M059J (cell line): ENCODE results near the gene AQR. TPM values are rescaled to one million over a fixed set of nuclear protein-coding genes. Genes with fewer than 3 reads are reported as not detected.
"Not testable (repeated sequence)": the region's sequence is repeated elsewhere in the genome, so short reads cannot be mapped to it uniquely, and the experiment has no call there.

Experiments used
- DNase-seq: peaks from one replicate; pipeline ENCODE4 v3.0.0-alpha.2; 2012; ENCODE audit warnings: low read depth
- total RNA-seq: library from RNA; depleted of rRNA; stranded (reverse); fragments of >200 nt; shearing (Covaris generic); gene quantifications from 2 replicates; pipeline ENCODE4 v1.2.3, GENCODE V29; 2014

The AQR gene
- total RNA-seq, 1 experiment from 2014 or later: 19.7 TPM

GRCh38 chr15:34953851-34954250 lies 15.7 kb downstream of the AQR start:
- DNase-seq: no peak

GRCh38 chr15:34952481-34952880 lies 17.1 kb downstream of the AQR start:
- no peak for DNase-seq

- no peak for DNase-seq
Observed at GRCh38 chr15:34951993-34952392, 17.5 kb downstream of the AQR start.

- DNase-seq: no peak
Observed at GRCh38 chr15:34944936-34945335, 24.6 kb downstream of the AQR start.

- DNase-seq: no peak
Observed at GRCh38 chr15:34943711-34944110, 25.8 kb downstream of the AQR start.

- not testable (repeated sequence) for DNase-seq
Observed at GRCh38 chr15:34943264-34943663, 26.3 kb downstream of the AQR start.

- DNase-seq: no peak
Observed at GRCh38 chr15:34942363-34942762, 27.2 kb downstream of the AQR start.

GRCh38 chr15:34941831-34942230 lies 27.7 kb downstream of the AQR start:
- DNase-seq: no peak

GRCh38 chr15:34941185-34941698 lies 28.3 kb downstream of the AQR start:
- no peak for DNase-seq

GRCh38 chr15:34933432-34933975 lies 36.0 kb downstream of the AQR start:
- DNase-seq: no peak

- DNase-seq: not testable (repeated sequence)
Observed at GRCh38 chr15:34928349-34928748, 41.2 kb downstream of the AQR start.

GRCh38 chr15:34927726-34928125 lies 41.8 kb downstream of the AQR start:
- DNase-seq: peak; percentile 3

GRCh38 chr15:34914317-34914716 lies 55.2 kb downstream of the AQR start:
- DNase-seq: no peak

GRCh38 chr15:34905047-34905446 lies 64.5 kb downstream of the AQR start:
- DNase-seq: no peak

- DNase-seq: no peak
Observed at GRCh38 chr15:34904527-34904926, 65.0 kb downstream of the AQR start.

GRCh38 chr15:34900748-34901147 lies 68.8 kb downstream of the AQR start:
- DNase-seq: no peak

GRCh38 chr15:34896183-34896582 lies 73.4 kb downstream of the AQR start:
- no peak for DNase-seq

GRCh38 chr15:34893967-34894366 lies 75.6 kb downstream of the AQR start:
- DNase-seq: no peak

- DNase-seq: no peak
Observed at GRCh38 chr15:34892963-34893591, 76.5 kb downstream of the AQR start.

GRCh38 chr15:34890424-34890823 lies 79.1 kb downstream of the AQR start:
- DNase-seq: peak; percentile 3

- DNase-seq: peak; percentile 15
Observed at GRCh38 chr15:34889476-34889875, 80.1 kb downstream of the AQR start.

- no peak for DNase-seq
Observed at GRCh38 chr15:34886134-34886533, 83.4 kb downstream of the AQR start.

GRCh38 chr15:34883633-34884032 lies 85.9 kb downstream of the AQR start:
- DNase-seq: no peak

- no peak for DNase-seq
Observed at GRCh38 chr15:34883042-34883441, 86.5 kb downstream of the AQR start.
